ENCODE data around the gene EPB41L4A.
"Not testable (repeated sequence)": the region's sequence is repeated elsewhere in the genome, so short reads cannot be mapped to it uniquely, and the experiment has no call there.

EPB41L4A gene

GRCh38 chr5:112210430-112211005 lies 208.6 kb downstream of the EPB41L4A start:
- no peak for DNase-seq (ENCODE audit: low read depth in 2 of 2)

- no peak for DNase-seq (ENCODE audit: low read depth in 2 of 2)
Observed at GRCh38 chr5:112208699-112209615, 210.1 kb downstream of the EPB41L4A start.

DNA sequence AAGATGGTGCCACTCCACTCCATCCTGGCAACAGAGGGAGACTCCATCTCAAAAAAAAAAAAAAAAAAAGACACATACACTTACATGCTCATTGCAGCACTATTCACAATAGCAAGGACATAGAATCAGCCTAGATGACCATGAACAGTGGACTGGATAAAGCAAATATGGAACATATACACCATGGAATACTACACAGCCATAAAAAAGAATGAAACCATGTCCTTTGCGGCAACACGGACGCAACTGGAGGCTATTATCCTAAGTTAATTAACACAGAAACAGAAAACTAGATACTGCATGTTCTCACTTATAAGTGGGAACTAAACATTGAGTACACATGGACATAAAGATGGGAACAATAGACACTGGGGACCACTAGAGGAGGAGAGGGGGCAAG lies 210.9 kb downstream of the EPB41L4A start:
- DNase-seq (ENCODE audit: low read depth in 2 of 2): not testable (repeated sequence)

- no peak for DNase-seq (ENCODE audit: low read depth in 2 of 2)
Observed at GRCh38 chr5:112205846-112206245, 213.2 kb downstream of the EPB41L4A start.

DNA sequence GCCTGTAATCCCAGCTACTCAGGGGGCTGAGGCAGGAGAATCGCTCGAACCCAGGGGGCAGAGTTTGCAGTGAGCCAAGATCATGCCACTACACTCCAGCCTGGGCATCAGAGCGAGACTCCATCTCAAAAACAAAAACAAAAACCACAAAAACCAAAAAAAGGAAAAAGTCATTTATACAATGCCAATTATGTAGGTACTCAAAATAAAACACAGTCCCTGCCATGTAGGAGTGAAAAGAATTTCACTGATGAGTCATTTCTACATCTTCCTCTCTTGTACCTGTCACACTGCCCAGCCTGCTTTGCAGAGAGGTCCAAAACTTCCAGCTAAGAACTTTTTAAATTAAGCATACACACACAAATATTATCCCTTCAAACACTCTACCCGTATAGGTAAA lies 215.8 kb downstream of the EPB41L4A start:
- DNase-seq (ENCODE audit: low read depth in 2 of 2): no peak

DNA sequence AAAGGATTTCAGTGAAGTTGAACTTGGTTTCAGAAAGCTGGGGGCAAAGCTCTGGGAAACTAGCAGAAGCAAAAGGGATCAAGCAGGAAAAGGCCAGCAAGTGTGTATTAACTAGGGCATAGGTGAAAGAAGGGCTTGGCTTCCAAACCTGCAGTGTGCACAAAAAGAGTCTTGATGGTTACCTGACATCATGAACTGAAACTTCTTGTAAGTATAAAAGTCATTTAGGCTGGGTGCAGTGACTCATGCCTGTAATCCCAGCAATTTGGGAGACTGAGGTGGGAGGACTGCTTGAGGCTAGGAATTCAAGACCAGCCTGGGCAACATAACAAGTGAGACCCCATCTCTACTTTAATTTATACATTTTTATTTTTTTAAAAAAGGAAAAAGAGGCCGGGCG lies 216.4 kb downstream of the EPB41L4A start:
- no peak for DNase-seq (ENCODE audit: low read depth in 2 of 2)

GRCh38 chr5:112201141-112201540 lies 217.9 kb downstream of the EPB41L4A start:
- DNase-seq (ENCODE audit: low read depth in 2 of 2): no peak

- DNase-seq (ENCODE audit: low read depth in 2 of 2): no peak
Observed at GRCh38 chr5:112200131-112200530, 218.9 kb downstream of the EPB41L4A start.

- DNase-seq (ENCODE audit: low read depth in 2 of 2): no peak
Observed at GRCh38 chr5:112196584-112196983, 222.5 kb downstream of the EPB41L4A start.

GRCh38 chr5:112195924-112196323 lies 223.2 kb downstream of the EPB41L4A start:
- no peak for DNase-seq (ENCODE audit: low read depth in 2 of 2)

DNA sequence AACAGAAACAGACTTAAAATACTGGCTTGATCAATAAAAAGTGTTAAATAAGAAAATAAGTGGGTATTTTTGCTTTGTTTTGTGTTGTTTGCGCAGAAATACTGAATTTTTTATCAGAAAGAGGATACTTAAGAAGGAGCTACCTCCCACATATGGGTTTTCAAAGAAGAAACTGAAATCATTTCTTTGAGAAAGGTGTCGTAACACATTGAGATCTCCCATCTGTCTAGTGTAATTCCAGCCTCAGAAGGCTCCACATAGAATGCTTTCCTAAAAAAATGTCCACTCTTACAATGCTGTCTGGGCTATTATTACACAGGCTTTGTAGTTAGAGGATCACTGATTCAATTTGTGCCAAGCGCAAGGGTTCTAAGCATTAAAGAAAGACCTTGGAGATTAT lies 226.2 kb downstream of the EPB41L4A start:
- no peak for DNase-seq (ENCODE audit: low read depth in 2 of 2)

DNA sequence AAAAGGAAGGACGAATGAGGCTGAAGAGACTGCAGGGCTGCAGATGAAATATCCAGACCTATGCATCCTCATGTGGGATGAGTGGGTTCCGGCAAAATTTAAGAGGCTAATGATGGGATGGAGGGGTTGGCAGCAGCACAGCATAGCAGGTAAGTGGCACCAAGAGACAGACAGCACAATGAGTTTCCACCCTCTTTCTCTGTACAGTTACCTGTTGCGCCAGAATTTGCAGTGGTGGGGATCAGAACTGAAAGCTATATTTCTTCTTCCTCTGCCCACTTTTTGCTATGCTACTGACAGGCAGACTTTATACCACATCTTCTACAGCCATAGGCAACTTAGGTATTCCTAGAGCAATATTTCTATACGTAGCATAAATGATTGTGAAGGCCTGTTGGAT lies 227.0 kb downstream of the EPB41L4A start:
- DNase-seq (ENCODE audit: low read depth in 2 of 2): no peak

DNA sequence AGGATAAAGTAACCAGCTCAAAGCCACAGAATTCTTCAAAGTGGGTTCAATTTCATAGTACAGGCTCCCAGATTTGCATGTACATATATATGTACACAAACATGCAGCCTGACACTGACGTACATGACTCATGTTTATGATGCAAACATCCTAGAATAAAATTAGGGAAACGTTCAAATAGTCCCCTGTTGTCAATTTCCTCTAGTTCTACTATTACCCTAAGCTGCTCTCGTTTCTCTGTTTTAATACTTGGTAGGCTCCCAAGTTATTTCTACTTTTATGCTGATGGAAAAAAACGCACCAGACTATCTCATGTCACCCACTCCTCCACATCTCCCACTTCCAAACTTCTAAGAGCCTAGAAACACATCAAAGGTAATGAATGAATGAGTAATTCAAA lies 229.7 kb downstream of the EPB41L4A start:
- no peak for DNase-seq (ENCODE audit: low read depth in 2 of 2)

GRCh38 chr5:112186401-112186990 lies 232.6 kb downstream of the EPB41L4A start:
- no peak for DNase-seq (ENCODE audit: low read depth in 2 of 2)

GRCh38 chr5:112183874-112184273 lies 235.2 kb downstream of the EPB41L4A start:
- no peak for DNase-seq (ENCODE audit: low read depth in 2 of 2)

DNA sequence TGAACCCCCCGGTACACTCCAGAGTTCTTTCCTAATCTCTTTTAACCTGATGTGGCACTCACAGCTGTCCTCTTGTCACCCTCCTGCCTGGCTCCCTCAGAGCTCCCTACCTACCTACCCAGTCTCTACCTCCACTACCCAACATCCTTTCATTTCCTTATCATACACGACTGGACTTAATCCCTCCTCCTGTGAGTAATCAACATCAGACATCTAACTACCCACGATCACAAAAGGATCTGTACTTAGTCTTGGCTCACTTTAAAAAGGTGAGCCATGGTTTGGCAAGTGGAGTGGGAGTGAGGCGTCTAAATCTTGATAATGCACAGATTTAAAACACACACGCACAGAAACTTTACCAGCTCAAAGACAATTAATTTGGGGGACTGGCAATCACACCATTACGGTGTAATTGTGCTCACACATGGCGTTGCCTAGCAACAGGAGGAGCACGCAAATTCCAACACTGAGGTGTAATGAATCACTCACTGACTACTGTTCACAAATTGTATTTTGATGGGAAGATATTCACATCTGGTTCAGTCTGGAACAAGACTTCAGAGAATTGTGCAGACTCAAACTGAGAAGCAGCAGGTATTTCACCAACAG lies 235.9 kb downstream of the EPB41L4A start:
- no peak for DNase-seq (ENCODE audit: low read depth in 2 of 2)

DNA sequence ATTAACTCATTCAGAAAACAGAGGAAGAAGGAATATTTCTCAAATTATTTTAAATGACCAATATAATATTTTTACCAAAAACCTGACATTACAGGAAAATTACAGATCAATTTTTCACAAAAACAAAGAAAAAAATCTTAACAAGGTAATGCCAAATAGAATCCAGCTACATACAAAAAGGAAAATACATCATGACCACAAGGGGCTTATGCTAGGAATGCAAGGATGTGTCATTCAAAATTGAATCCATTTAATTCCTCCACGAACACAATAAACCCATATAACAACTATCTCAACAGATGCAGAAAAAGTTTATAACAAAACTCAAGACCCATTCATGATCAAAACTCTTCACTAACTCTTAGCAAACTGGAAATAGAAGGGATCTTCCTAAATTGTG lies 239.8 kb downstream of the EPB41L4A start:
- no peak for DNase-seq (ENCODE audit: low read depth in 2 of 2)

GRCh38 chr5:112174959-112175594 lies 244.0 kb downstream of the EPB41L4A start:
- DNase-seq (ENCODE audit: low read depth in 2 of 2): no peak

- no peak for DNase-seq (ENCODE audit: low read depth in 2 of 2)
Observed at GRCh38 chr5:112165897-112166737, 253.0 kb downstream of the EPB41L4A start.

DNA sequence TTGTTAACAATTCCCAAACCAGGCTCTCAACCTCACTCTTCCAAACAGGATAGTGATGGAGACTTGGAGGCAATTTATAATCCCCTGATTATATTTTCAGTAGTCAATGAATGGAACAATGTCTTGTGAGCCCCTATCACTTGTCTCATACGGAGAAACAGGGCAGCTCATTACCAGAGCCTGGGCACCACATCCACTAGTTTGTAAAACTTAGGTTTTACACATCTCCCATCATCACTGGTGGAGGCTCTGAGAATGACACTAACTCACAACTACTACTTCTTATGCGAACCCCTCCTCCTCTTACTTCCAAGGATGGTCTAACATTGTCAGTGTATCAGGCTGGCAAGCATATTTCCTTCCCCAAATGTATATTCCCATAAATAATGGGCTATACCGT lies 253.7 kb downstream of the EPB41L4A start:
- DNase-seq (ENCODE audit: low read depth in 2 of 2): no peak

GRCh38 chr5:112163435-112163834 lies 255.6 kb downstream of the EPB41L4A start:
- DNase-seq (ENCODE audit: low read depth in 2 of 2): no peak
